ENCODE measurements around the gene TAAR5.

The TAAR5 gene

GRCh38 chr6:132623106-132623845 lies 33.7 kb upstream of the TAAR5 start:
- TF ChIP-seq FOXM1 (IDR thresholded peaks at IDR 0.05; ENCODE audit: borderline replicate concordance, low read depth) (no peak), EGR1 (IDR thresholded peaks at IDR 0.05) (no peak), TEAD4 (IDR thresholded peaks at IDR 0.05) (no peak), CEBPB (IDR thresholded peaks at IDR 0.05) (no peak), USF1 (IDR thresholded peaks at IDR 0.05) (no peak), EP300 (IDR thresholded peaks at IDR 0.05; ENCODE audit: borderline replicate concordance) (no peak), YY1 (IDR thresholded peaks at IDR 0.05; ENCODE audit: low read depth) (no peak), RAD21 (IDR thresholded peaks at IDR 0.05; ENCODE audit: low read depth) (no peak), NFIC (IDR thresholded peaks at IDR 0.05) (no peak), TCF12 (IDR thresholded peaks at IDR 0.05; ENCODE audit: low read depth) (no peak), REST (IDR thresholded peaks at IDR 0.05; ENCODE audit: low read depth) (no peak), ZBTB7A (IDR thresholded peaks at IDR 0.05; ENCODE audit: low read depth) (no peak), CREB1 (IDR thresholded peaks at IDR 0.05; ENCODE audit: low read depth) (no peak), MAX (IDR thresholded peaks at IDR 0.05) (no peak), TAF1 (IDR thresholded peaks at IDR 0.05; ENCODE audit: low read depth) (no peak)

- TF ChIP-seq EP300 (IDR thresholded peaks at IDR 0.05; ENCODE audit: borderline replicate concordance) (no peak), EGR1 (IDR thresholded peaks at IDR 0.05) (no peak), CEBPB (IDR thresholded peaks at IDR 0.05) (no peak), NFIC (IDR thresholded peaks at IDR 0.05) (no peak), USF1 (IDR thresholded peaks at IDR 0.05) (no peak), TCF12 (IDR thresholded peaks at IDR 0.05; ENCODE audit: low read depth) (no peak), MAX (IDR thresholded peaks at IDR 0.05) (no peak), ZBTB7A (IDR thresholded peaks at IDR 0.05; ENCODE audit: low read depth) (no peak), CREB1 (IDR thresholded peaks at IDR 0.05; ENCODE audit: low read depth) (no peak), REST (IDR thresholded peaks at IDR 0.05; ENCODE audit: low read depth) (no peak), TAF1 (IDR thresholded peaks at IDR 0.05; ENCODE audit: low read depth) (no peak)
Measured at GRCh38 chr6:132616677-132617076, 27.1 kb upstream of the TAAR5 start.

- no peak for TF ChIP-seq TAF1 (IDR thresholded peaks at IDR 0.05; ENCODE audit: low read depth)
- no peak for TF ChIP-seq MAX (IDR thresholded peaks at IDR 0.05)
- no peak for TF ChIP-seq FOXM1 (IDR thresholded peaks at IDR 0.05; ENCODE audit: borderline replicate concordance, low read depth)
- no peak for TF ChIP-seq YY1 (IDR thresholded peaks at IDR 0.05; ENCODE audit: low read depth)
- no peak for TF ChIP-seq EGR1 (IDR thresholded peaks at IDR 0.05)
- TF ChIP-seq USF1 (IDR thresholded peaks at IDR 0.05) = no peak
- no peak for TF ChIP-seq RAD21 (IDR thresholded peaks at IDR 0.05; ENCODE audit: low read depth)
- no peak for TF ChIP-seq CREB1 (IDR thresholded peaks at IDR 0.05; ENCODE audit: low read depth)
- no peak for TF ChIP-seq REST (IDR thresholded peaks at IDR 0.05; ENCODE audit: low read depth)
- no peak for TF ChIP-seq NFIC (IDR thresholded peaks at IDR 0.05)
- TF ChIP-seq ZBTB7A (IDR thresholded peaks at IDR 0.05; ENCODE audit: low read depth) = no peak
- no peak for TF ChIP-seq TCF12 (IDR thresholded peaks at IDR 0.05; ENCODE audit: low read depth)
- no peak for TF ChIP-seq CEBPB (IDR thresholded peaks at IDR 0.05)
- no peak for TF ChIP-seq TEAD4 (IDR thresholded peaks at IDR 0.05)
Measured at GRCh38 chr6:132614554-132614953, 25.0 kb upstream of the TAAR5 start.

Data from Ishikawa (cell line).